GM18861 (cell line): ENCODE data around the gene MCOLN2.
"Not testable (repeated sequence)": the region's sequence is repeated elsewhere in the genome, so short reads cannot be mapped to it uniquely, and the experiment has no call there.

Experiments
- ATAC-seq: cut with Tn5 transposase; IDR thresholded peaks from one replicate; pipeline ENCODE4 v1.9.1; 2021; ENCODE audit not compliant: unreplicated experiment

Gene MCOLN2

GRCh38 chr1:84944767-84945486 is 52.0 kb downstream of the MCOLN2 start:
- peak; percentile 75 for ATAC-seq

- no peak for ATAC-seq
These were observed 55.1 kb downstream of the MCOLN2 start for GRCh38 chr1:84941843-84942242.

- no peak for ATAC-seq
These were observed 56.4 kb downstream of the MCOLN2 start for GRCh38 chr1:84940481-84940880.

- ATAC-seq = no peak
These were observed 57.2 kb downstream of the MCOLN2 start for GRCh38 chr1:84939761-84940160.

- no peak for ATAC-seq
These were observed 57.8 kb downstream of the MCOLN2 start for GRCh38 chr1:84939151-84939550.

GRCh38 chr1:84936116-84936810 is 60.6 kb downstream of the MCOLN2 start:
- peak; percentile 47 for ATAC-seq

- no peak for ATAC-seq
These were observed 63.8 kb downstream of the MCOLN2 start for GRCh38 chr1:84933011-84933611.

- ATAC-seq = no peak
These were observed 66.1 kb downstream of the MCOLN2 start for GRCh38 chr1:84930831-84931230.

GRCh38 chr1:84930329-84930728 is 66.6 kb downstream of the MCOLN2 start:
- no peak for ATAC-seq

GRCh38 chr1:84929581-84929980 is 67.3 kb downstream of the MCOLN2 start:
- ATAC-seq = no peak

GRCh38 chr1:84928979-84929378 is 67.9 kb downstream of the MCOLN2 start:
- no peak for ATAC-seq

- ATAC-seq = no peak
These were observed 73.6 kb downstream of the MCOLN2 start for GRCh38 chr1:84923317-84923716.

- ATAC-seq = no peak
These were observed 76.8 kb downstream of the MCOLN2 start for GRCh38 chr1:84920159-84920558.

- no peak for ATAC-seq
These were observed 77.4 kb downstream of the MCOLN2 start for GRCh38 chr1:84919461-84919970.

- no peak for ATAC-seq
These were observed 78.1 kb downstream of the MCOLN2 start for GRCh38 chr1:84918726-84919336.

- no peak for ATAC-seq
These were observed 80.0 kb downstream of the MCOLN2 start for GRCh38 chr1:84916897-84917296.

- no peak for ATAC-seq
These were observed 83.4 kb downstream of the MCOLN2 start for GRCh38 chr1:84913555-84913892.

- no peak for ATAC-seq
These were observed 84.0 kb downstream of the MCOLN2 start for GRCh38 chr1:84912726-84913554.

GRCh38 chr1:84908746-84909464 is 88.0 kb downstream of the MCOLN2 start:
- not testable (repeated sequence) for ATAC-seq
